ENCODE data around the gene DNAJC11.
"Not testable (repeated sequence)": the region's sequence is repeated elsewhere in the genome, so short reads cannot be mapped to it uniquely, and the experiment has no call there.

DNAJC11 gene

DNA sequence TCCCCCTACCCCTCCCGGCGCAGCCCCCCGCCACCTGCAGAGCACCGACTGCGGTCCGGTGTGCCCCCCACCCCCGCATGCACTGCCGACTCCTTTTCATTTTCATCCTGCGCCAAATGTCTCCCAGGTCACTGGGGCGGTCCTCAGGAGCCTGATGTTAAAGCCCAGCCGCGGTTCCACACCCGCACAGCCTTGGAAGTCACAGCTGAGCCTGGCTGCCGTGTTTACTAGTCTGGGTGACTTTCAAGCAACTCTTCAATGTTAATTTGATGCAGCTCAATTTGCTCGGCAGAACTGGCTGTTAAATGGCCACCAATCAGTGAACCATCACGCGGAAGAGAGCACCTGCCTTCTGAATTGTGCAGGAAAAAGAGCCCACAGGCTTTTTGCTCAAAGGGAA is 49.7 kb downstream of the DNAJC11 start:
- DNase-seq, result no peak

DNA sequence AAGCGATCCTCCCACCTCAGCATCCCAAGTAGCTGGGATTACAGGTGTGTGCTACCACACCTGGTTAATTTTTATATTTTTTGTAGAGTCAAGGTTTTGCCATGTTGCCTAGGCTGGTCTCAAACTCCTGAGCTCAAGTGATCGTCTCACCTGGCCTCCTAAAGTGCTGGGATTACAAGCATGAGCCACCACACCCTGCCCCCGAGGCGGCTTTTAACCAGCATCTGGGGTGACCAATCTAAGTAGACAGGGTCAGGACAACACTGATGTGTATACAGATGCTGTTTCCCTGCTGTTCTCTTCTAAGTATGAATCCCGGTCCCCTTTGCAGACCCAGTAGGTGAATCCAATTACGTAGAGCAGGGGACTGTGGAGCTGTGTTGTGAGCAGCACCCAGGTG is 53.1 kb downstream of the DNAJC11 start:
- DNase-seq, result no peak

DNA sequence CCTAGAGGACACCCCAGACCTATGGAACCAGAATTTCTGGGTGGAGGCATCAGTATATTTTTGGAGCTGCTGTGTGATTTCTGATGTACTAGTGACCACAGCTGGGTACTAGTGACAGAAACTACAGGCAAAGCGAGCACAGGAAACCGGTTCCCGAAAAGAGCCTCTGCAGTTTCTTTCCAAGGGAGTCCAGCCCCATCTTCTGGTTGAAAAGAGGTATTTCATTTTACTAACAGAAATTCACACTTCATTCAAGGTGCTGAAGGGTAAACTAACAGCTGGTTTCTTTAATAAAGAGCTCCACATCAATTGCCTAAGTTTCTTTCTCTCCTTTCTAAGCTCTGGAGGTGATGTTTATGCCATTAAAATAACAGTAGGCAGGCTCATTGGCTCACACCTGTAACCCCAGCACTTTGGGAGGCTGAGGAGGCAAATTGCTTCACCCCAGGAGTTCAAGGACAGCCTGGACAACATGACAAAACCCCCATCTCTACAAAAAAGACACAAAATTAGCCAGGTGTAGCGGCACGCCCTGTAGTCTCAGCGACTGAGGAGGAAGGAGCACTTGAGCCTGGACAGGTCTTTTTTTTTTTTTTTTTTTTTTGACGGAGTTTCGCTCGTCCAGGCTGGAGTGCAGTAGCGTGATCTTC is 55.0 kb downstream of the DNAJC11 start:
- peak; percentile 48 for DNase-seq

DNA sequence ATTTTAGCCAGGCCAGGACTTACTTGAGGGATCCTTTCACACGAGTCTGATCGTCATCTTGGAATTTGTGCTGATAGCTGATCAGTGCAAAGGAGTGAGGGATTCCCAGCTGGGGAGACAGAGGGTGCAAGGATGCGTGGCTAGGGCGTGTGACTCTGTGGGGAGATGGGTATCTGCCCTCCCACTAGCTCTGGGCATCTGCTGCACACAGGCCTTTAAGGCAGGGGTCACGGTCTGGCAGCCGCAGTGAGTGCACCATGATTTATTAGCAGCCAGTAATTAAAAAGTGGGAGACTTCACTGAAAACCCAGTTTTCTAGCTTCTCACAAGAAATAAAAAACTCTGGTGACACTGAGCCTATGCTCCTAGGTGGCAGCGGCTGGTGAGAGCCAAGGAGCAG is 56.6 kb downstream of the DNAJC11 start:
- no peak for DNase-seq

DNA sequence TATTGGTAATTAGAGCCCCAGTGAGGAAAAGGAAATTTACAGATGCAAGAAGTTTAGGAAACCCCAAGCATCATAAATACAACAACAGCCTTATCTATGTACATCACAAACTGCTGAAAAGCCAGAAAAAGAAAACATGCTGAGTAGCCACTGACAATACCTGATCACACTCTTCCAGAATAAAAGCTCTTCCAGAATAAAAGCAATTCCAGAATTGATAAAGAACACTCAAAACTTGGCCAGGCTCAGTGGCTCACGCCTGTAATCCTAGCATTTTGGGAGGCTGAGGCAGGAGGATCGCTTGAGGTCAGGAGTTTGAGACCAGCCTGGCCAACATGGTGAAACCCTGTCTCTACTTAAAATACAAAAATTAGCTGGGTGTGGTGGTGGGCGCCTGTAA is 60.7 kb downstream of the DNAJC11 start:
- not testable (repeated sequence) for DNase-seq

DNA sequence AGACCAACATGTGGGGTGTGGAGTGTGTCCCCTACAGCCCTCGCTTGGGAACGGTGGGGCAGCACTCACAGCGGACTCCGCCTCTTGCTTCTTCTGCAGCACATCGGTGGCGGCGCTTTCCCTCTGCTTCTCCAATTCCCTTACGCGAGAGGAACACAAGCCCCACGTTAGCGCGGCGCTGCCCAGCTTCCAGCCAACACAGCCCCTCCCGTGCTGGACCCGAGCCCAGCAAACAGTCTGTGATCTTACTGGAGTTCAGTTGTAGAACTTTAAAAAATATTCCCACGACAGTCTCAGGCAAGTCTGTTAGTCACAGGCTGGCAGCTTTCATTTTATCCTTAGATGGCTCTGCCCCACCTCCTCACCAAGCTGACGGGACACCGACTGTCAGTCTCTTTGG is 63.4 kb downstream of the DNAJC11 start:
- peak; percentile 30 for DNase-seq

DNA sequence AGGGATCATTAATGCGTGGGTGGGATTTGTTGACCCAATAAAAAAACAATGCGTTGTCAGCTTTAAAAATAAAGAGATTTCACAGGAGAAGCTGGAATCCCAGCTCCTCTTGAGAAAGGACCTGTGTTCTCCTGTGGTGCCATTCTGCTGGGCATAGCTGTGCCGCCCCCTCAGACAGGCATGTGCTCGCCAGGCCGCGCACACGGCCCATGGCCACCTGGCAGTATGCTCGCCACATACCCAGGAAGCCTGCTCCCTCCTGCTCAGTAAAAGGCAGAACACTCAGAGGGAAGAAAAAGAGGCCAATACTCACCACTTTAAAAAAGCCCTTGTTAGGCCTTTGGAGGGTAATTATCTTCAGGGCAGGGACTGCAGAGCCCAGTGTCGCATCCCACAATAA is 63.8 kb downstream of the DNAJC11 start:
- no peak for DNase-seq

DNA sequence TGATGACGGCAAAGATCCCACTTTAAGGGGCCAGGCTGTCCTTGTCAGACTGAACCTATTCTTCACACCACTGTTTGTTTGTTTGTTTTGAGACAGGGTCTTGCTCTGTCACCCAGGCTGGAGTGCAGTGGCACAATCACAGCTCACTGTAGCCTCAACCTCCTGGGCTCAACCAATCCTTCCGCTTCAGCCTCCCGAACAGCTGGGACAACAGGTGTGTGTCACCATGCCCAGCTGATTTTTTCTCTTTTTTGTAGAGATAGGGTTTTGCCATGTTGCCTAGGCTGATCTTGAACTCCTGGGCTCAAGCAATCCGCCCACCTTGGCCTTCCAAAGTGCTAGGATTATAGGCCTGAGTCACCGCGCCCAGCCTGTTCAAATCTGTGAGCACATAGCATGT is 64.8 kb downstream of the DNAJC11 start:
- not testable (repeated sequence) for DNase-seq

DNA sequence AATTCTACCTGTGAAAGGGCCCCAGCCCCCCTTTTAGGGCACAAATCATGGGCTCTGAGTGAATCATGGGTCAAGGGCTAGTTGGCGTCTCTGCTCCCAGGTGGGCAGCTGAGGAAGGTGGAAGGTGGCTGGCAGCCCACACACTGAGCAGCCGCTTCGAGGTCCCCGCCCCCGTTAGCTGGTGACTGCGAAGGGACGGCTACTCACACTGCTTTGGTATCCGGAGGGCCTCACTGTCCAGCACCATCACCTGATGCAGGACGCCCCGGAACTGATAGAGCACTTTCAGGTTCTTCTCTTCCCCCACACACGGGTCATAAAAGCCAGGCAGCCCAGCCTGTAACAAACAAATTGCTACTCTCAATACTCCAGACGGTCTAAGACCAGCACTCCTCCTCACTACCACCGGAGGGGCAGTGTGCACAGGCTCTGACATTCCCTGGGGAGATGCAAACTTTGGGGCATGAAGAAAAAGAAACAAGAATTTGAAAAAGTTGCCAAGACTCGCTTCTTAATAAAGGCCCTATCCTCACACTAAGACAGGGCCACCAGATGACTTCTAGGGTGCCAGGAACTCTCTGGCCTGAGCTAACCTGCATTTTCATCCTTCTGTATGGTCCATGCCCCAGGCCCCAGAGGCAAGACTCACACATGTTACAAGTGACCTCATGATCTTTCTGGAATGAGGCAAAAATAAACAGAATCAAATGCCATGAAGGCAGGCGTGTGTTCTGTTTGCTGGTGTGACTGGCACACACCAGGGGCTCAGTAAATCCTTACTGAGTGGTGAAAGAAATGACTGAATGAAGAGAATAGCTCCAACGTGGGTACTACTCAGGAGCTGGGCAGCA is 65.5 kb downstream of the DNAJC11 start:
- peak; percentile 7 for DNase-seq

DNA sequence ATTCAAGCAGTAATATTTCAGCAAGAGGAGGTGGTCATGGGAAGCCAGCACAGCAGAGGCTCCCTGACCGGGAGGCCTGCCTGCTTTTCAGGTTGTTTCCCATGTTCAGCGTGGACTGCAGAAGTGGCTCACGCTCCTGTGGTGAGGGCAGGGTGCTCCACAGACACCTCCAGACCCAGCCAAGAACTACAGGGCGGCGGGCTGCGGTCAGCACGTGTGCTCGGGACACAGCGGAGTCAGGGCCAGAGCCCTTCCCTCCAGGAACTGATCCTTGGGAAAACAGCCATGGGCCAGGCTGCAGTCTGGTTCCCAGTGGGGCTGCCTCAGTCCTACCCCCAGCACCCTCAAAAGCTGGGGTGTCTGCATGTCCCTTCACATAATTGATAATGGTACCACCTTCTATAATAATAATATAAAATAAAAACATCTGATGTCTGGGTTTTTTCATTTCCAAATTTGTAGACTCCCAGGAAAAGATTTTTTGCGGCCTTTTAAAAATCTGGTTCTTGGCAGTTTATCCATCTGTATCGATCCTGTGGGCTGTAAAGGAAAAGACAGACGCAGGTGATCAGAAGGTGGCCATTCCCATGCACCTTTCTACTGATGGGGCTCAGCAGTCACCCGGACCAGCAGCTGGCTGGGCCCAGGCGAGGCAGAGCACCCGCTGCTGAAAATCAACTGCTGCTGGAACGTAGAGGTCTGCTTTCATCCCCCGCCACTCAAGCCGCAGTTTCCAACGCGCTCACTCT is 66.3 kb downstream of the DNAJC11 start:
- no peak for DNase-seq

DNA sequence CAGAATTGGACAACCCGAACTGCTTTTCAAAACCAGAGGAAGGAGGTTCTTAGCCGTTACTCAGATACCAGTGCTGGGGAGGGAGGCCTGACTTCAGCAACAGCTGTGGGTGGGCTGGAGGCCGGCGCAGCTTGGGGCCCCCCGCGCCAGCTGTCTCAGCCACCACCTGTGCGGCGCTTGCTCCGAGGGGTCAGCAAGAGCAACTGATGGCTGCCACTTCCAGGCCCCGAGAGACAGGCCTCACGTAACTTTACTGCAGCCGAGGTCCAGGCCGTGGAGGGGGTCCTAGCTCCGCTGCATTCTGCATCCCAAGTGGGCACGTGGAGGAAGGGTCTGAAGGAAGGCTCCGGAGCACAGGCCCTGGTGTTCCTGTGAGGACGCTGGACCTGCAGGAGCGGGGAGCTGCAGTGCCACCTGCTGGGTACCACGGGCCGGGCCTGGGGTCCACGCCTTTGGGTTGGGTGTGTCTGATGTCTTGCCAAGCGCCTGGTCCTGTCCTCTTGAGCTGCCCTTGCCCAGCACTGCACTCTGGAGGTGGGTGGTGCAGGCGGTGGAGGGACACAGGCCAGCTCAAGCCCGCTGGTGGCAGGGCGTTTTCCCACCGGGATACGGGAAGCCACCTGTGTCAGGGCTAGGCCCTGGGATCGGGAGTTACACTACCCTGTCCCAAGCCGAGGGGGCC is 67.1 kb downstream of the DNAJC11 start:
- DNase-seq, result peak; percentile 30

DNA sequence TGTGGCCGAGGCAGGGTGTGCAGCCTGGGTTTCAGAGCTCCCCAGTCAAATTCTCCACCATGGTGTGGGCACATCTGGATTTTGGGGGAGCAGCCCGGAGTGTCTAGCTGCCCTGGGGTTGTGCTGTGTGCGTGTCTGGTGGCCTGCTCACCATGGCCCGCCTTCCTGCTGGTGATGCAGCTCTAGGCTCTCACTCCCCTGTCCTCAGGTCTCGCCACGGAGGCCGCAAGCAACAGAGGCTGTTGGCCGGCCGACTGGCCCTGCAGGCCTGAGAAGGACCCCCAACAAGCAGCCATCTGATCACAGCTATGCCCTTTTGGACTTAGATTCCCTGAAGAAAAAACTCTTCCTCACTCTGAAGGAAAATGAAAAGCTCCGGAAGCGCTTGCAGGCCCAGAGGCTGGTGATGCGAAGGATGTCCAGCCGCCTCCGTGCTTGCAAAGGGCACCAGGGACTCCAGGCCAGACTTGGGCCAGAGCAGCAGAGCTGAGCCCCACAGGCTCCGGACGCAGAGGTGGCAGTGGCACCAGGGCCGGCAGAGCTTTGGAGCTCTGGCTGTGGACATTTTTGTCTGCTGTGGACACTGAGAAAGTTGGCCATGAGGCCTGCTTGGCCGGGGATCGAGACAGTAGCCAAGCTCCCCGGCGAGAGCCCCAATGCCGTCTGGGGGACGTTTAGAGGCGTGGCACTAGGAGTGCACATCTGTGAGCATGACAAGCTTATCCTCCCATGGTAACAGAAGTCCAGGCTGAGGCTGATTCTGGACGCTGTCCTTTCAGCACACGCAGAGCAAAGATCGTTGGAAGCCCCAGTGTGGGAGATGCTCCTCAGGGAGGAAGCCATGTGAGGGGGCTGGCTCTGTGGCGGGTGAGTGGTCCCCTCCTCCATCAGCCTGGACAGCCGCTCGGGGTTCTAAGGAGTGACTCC is 68.8 kb downstream of the DNAJC11 start:
- DNase-seq, result no peak

DNA sequence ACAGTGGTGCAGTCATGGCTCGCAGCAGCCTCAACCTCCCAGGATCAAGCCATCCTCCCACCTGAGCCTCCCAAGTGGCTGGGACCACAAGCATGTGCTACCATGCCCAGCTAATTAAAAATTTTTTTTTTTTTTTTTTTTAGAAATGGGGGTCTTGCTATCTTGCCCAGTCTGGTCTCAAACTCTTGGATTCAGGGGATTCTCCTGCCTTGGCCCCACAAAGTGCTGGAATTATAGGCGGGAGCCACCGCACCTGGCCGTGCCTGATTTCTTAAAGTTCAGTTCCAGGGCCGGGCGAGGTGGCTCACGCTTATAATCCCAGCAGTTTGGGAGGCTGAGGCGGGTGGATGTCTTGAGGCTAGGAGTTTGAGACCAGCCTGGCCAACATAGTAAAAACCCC is 70.6 kb downstream of the DNAJC11 start:
- no peak for DNase-seq

DNA sequence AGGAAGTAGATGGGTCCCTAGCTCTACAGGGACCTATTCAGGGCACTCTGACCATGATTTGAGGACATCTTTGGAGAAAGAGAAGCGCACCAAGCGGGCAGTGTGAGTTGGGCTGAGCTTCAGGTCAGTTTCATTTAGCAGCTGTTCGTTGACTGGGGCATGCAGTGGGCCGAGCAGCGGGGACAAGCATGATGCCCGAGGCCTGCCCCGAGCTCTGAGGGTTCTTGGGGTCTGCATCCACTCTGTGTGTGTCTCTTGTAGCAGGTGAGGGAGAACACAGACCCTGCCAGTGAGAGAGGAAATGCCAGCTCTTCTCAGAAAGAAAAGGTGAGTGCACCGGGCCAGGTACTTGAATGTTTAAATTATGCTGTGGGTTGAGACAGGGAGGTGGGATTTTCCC is 71.6 kb downstream of the DNAJC11 start:
- no peak for DNase-seq

DNA sequence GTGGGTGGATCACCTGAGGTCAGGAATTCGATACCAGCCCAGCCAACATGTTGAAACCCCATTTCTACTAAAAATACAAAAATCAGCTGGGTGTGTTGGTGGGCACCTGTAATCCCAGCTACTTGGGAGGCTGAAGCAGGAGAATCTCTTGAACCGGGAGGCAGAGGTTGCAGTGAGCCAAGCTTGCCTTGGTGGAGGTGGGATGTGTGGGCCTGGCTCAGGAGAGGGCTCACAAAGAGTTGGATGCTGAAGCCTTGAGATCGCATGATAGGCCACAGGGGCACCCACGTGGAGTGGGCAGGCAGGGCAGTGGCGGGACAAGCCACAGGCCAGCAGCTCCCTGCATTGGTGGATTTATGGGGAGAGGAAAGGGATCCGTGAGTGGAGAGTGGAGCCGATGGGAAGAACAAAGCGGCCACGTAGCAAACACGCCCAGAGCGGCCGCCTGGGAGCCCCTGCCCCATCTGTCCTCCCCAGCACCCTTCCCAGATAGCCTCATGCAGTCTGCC is 72.6 kb downstream of the DNAJC11 start:
- DNase-seq, result no peak

DNA sequence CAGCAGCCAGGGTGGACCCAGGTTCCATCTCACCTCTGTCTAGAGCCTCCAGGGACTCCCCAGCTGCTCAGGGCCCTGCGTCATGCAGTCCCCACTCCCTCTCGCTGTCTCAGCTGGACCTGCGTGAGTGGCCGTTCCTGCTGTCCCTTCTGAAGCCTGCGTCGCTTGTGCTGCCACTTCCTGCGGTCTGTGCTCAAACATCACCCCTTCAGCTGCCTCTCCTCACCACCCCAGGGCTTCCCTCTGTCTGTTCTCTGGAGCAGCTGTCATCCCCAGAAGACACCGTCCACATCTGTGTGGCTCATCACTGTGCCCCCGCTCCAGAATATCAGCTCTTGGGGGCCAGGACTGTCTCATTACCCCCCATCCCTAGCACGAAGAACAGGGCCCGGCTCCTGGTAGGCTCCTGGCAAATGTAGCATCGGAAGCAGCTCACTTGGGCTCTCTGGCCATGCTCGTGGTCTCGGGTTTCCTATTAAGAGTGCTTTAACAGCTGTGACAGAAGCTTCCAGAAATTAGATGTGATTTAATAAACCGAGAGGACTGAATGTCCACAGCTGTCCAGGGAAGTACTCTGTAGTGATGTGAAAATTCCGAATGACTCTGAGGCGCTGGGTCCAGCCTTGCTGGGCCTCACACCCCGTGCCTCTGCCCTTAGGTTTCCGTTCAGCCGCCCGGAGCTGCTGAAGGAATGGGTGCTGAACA is 73.6 kb downstream of the DNAJC11 start:
- DNase-seq, result no peak

DNA sequence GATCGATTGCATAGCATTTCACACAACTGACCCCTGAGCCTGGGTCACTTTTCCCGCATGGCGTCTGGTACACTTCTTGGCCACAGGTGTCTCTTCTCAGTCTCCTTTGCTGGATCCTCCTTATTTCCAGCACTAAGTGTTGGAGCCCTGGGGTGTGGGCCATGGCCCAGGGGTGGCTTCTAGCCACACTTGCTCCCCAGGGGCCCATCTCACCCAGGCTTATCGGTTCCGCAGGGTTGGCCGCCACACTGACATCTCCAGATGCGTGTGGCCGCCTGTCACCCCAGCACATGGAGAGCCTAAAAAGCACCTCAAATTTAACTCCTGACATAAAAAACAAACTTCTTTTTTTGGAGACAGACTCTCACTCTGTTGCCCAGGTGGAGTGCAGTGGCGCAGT is 74.6 kb downstream of the DNAJC11 start:
- no peak for DNase-seq

DNA sequence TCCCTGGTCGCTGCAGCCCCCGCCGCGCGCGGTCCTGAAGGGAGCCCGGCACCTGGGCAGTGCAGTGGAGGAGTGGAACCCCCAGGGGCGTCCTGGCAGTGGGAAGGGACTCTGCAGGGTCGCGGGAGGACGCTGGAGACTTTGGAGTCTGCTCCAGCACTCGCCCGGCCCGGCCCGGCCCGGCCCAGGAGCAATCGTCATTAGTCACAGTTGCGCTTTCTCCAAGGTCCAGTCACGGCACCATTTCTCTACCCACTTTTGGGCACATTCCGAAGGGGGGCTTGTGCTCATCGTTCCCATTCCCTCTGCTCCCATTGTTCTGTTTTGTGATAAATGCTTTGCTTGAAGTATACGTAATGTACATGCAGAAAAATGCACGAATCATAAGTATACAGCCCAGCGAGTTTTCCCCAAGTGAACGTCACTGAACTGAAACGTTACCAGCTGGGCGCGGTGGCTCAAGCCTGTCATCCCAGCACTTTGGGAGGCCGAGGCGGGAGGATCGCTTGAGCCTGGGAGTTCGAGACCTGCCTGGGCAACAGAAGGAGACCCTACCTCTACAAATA is 75.9 kb downstream of the DNAJC11 start:
- peak; percentile 76 for DNase-seq

DNA sequence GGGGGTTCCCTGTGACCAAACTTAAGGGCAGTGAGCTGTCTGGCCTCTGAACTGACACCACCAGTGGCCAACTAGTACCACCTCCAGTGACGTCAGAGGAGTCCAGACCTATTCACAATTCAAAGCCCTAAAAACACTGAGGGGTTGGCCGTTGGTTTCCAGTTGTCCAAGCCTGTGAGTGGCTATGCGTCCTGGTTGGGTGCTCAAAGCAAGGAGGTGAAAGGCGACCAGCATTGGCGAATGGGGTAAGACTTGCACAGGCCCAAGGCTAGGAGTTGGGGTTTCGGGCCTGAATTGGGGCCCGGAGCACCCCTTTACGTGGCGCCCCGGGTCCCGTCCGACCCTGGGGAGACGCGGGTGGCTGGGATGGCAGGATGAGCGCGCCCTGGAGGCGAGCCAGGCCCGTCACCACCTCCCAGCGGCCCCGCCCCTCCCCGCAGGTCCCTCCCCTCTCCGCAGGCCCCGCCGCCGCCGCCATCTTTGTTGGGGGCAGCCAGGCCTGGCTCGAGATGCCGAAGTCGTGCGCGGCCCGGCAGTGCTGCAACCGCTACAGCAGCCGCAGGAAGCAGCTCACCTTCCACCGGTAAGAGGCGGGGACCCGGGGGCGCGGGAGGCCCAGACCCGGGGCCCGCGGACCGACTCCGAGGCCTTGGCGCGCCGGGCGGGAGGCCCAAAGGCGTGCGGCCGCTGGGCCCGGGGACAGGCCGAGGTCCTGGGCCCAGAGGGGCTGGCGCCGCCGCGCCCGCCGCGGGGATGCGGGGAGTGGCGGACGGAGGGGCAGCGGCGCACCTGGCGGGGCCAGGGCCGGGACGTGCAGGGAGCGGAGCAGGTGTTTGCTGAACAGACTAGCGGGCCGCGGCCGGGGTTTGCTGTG is 76.7 kb downstream of the DNAJC11 start, which contains the start of gene THAP3:
Gene THAP3 (plus strand): TSS at position 159 of the 874 bp plus-strand sequence. CDS start 351 bp downstream, at position 510.
- peak; percentile 86 for DNase-seq
